Stomach (tissue), 9 donors: ENCODE measurements around the gene LRRC56. TPM values are rescaled to one million over a fixed set of nuclear protein-coding genes. Genes with fewer than 3 reads are reported as not detected.

Experiments
- DNase-seq, 2 donors: peaks; one replicate each; pipeline versions ENCODE4 v3.0.0 to v3.0.0-alpha.2; 2013 to 2019
- H3K27ac ChIP-seq, 5 donors: fragments of 200-600 bp in 4 of 5; sonication (generic) in 4 of 5; one replicate each; pipeline ENCODE4 v1.5.1; 2013 to 2019; ENCODE audit warnings: mild to moderate bottlenecking in 1 of 5, moderate library complexity in 1 of 5
- H3K27me3 ChIP-seq, 3 donors: fragments of 200-600 bp; sonication (generic); one replicate each; pipeline ENCODE4 v1.5.1; 2017 to 2019; ENCODE audit warnings: mixed run types in 1 of 3
- H3K36me3 ChIP-seq, 4 donors: fragments of 200-600 bp; sonication (generic); 1 replicate in 3 of 4; 2 replicates in 1 of 4; pipeline ENCODE4 v1.5.1; 2016 to 2019
- H3K4me1 ChIP-seq, 4 donors: fragments of 200-600 bp; sonication (generic); one replicate each; pipeline ENCODE4 v1.5.1; 2016 to 2019
- H3K4me3 ChIP-seq, 4 donors: fragments of 200-600 bp; sonication (generic) in 3 of 4; one replicate each; pipeline ENCODE4 v1.5.1; 2016 to 2019; ENCODE audit warnings: mild to moderate bottlenecking in 1 of 4
- H3K9me3 ChIP-seq, 4 donors: fragments of 200-600 bp; sonication (generic); one replicate each; pipeline ENCODE4 v1.5.1; 2016 to 2019
- CTCF ChIP-seq, 7 experiments: fragments of 450-650 bp in 4 of 7; fragments of 200-600 bp in 3 of 7; sonication (generic) in 3 of 7; IDR thresholded peaks; one replicate each; pipeline ENCODE4 v1.5.1; 2016 to 2019; ENCODE audit warnings: antibody characterized with exemption in 7 of 7, control low read depth in 2 of 7, mild to moderate bottlenecking in 1 of 7
- EP300 ChIP-seq: sonication (generic); formaldehyde crosslinking; IDR thresholded peaks from one replicate; pipeline ENCODE4 v1.6.1; 2017; ENCODE audit warnings: antibody characterized with exemption
- POLR2A ChIP-seq, 4 donors: fragments of 450-650 bp; IDR thresholded peaks; one replicate each; pipeline ENCODE4 v1.6.1; 2016; ENCODE audit warnings: antibody characterized with exemption in 4 of 4, control low read depth in 2 of 4, mild to moderate bottlenecking in 1 of 4, moderate library complexity in 1 of 4
- POLR2AphosphoS5 ChIP-seq, 3 donors: sonication (generic); formaldehyde crosslinking; IDR thresholded peaks; one replicate each; pipeline ENCODE4 v1.6.1; 2016; ENCODE audit warnings: antibody characterized with exemption in 3 of 3
- WGBS, 5 donors: extraction: QIAGEN DNeasy Blood & Tissue Kit in 3 of 5; methylation state at CpG; one replicate each; pipeline versions ENCODE4 v1.1.5 to v1.1.7; 2013 to 2018; 5-methylcytosine and 5-hydroxymethylcytosine counted together
- intact Hi-C: fragments of 100-400 bp; cut with DNase I; formaldehyde crosslinking; loops from one replicate; pipeline ENCODE4 v1.15.1; 2023; ENCODE audit warnings: low total_unique reads
- polyA plus RNA-seq, 3 donors: library from polyadenylated mRNA; stranded (reverse); fragments of 200-250 nt; gene quantifications; one replicate each; pipeline ENCODE4 v1.2.3, GENCODE V29; 2013
- total RNA-seq, 5 donors: library from RNA; depleted of rRNA; stranded (reverse); fragments of >200 nt; gene quantifications; one replicate each; pipeline versions ENCODE4 v1.1.0 to v1.2.3, GENCODE V29; 2014 to 2016
- donor health status: healthy with polysubstance abuse.
- donor health status: Bipolar disorder and iron deficiency.
- donor health status: healthy.

The LRRC56 gene
- total and polyA plus RNA-seq, 8 donors = 0.18 to 8.1 (median 2.9) TPM; not detected in 1

- Histone ChIP-seq H3K9me3 (no peaks in the 10 kb centered on the region), H3K4me1 (peaks cover 38 to 47% (median 47%) of the 10 kb centered on the region in 4 donors), H3K27me3 (peaks cover 0 to 19% (median 0%) of the 10 kb centered on the region in 3 donors), H3K4me3 (no peak overlapping the region), H3K36me3 (peaks cover 13 to 36% (median 33%) of the 10 kb centered on the region in 4 donors), H3K27ac (no peak overlapping the region)
- WGBS, 5 donors = 79 to 93% (median 89%) methylated on average over 18 to 33 of the region's 33 CpGs
- TF ChIP-seq POLR2AphosphoS5 (IDR thresholded peaks at IDR 0.05) (no peak), EP300 (no peak), POLR2A (IDR thresholded peaks at IDR 0.05) (no peak), CTCF (IDR thresholded peaks at IDR 0.05) (no peak)
- peak in 1 of 2 donors; percentile 14 for DNase-seq
- intact Hi-C loops = no loop called here
These were observed 4.2 kb upstream of the LRRC56 start for GRCh38 chr11:532986-533585.

GRCh38 chr11:533586-534395 lies 3.5 kb upstream of the LRRC56 start:
- Histone ChIP-seq H3K9me3 (no peaks in the 10 kb centered on the region), H3K4me3 (peak overlapping the region; percentile 65 to 91 (median 86)), H3K27me3 (peaks cover 0 to 22% (median 0%) of the 10 kb centered on the region in 3 donors), H3K27ac (peak overlapping the region in 2 of 5 donors; percentile 80 to 92), H3K4me1 (peaks cover 38 to 50% (median 49%) of the 10 kb centered on the region in 4 donors), H3K36me3 (peaks cover 13 to 36% (median 33%) of the 10 kb centered on the region in 4 donors)
- WGBS, 5 donors = 90 to 96% (median 92%) methylated on average over 21 to 37 of the region's 37 CpGs
- intact Hi-C loops = no loop called here
- no peak for TF ChIP-seq CTCF (IDR thresholded peaks at IDR 0.05)
- no peak for TF ChIP-seq POLR2A (IDR thresholded peaks at IDR 0.05)
- no peak for TF ChIP-seq EP300
- peak in 1 of 2 donors; percentile 17 for DNase-seq

- DNase-seq = peak; percentile 52 to 69
- no peak for TF ChIP-seq CTCF (IDR thresholded peaks at IDR 0.05)
- no peak for TF ChIP-seq POLR2AphosphoS5 (IDR thresholded peaks at IDR 0.05)
- TF ChIP-seq POLR2A (IDR thresholded peaks at IDR 0.05) = no peak
- TF ChIP-seq EP300 = no peak
- Histone ChIP-seq H3K4me1 (peaks cover 38 to 50% (median 49%) of the 10 kb centered on the region in 4 donors), H3K36me3 (peaks cover 13 to 36% (median 33%) of the 10 kb centered on the region in 4 donors), H3K4me3 (peak overlapping the region; percentile 65 to 91 (median 86)), H3K27me3 (peaks cover 0 to 22% (median 0%) of the 10 kb centered on the region in 3 donors), H3K9me3 (no peaks in the 10 kb centered on the region), H3K27ac (peak overlapping the region; percentile 39 to 92 (median 70))
- intact Hi-C loops = no loop called here
- 4 to 20% (median 5%) methylated on average over 24 to 66 of the region's 66 CpGs for WGBS, 5 donors
These were observed 2.7 kb upstream of the LRRC56 start for GRCh38 chr11:534396-535209.

GRCh38 chr11:535210-535518 lies 2.2 kb upstream of the LRRC56 start:
- DNase-seq = no peak
- WGBS, 5 donors = 0 to 2% (median 0%) methylated on average over 4 to 43 of the region's 56 CpGs; no CpG with 5 or more reads in 1 of the 5 donors
- Histone ChIP-seq H3K36me3 (peaks cover 13 to 33% (median 31%) of the 10 kb centered on the region in 4 donors), H3K4me3 (peak overlapping the region; percentile 65 to 91 (median 86)), H3K4me1 (peaks cover 38 to 50% (median 49%) of the 10 kb centered on the region in 4 donors), H3K9me3 (no peaks in the 10 kb centered on the region), H3K27me3 (peaks cover 0 to 22% (median 0%) of the 10 kb centered on the region in 3 donors), H3K27ac (peak overlapping the region in 3 of 5 donors; percentile 70 to 92 (median 88))
- intact Hi-C loops = no loop called here
- TF ChIP-seq EP300 = no peak
- TF ChIP-seq CTCF (IDR thresholded peaks at IDR 0.05) = no peak
- no peak for TF ChIP-seq POLR2AphosphoS5 (IDR thresholded peaks at IDR 0.05)
- no peak for TF ChIP-seq POLR2A (IDR thresholded peaks at IDR 0.05)
